ENCODE data around the gene TVP23B. TPM values are rescaled to one million over a fixed set of nuclear protein-coding genes. Genes with fewer than 3 reads are reported as not detected.
"Not testable (repeated sequence)": the region's sequence is repeated elsewhere in the genome, so short reads cannot be mapped to it uniquely, and the experiment has no call there.

The TVP23B gene
- polyA plus RNA-seq, 1 of the 3 experiments (the other 2 are of a cell fraction), result 22.9 TPM

GRCh38 chr17:18770572-18770971 lies 10.4 kb upstream of the TVP23B start:
- H3K4me3 ChIP-seq (ENCODE audit: low read depth in 2 of 2, low read length in 1 of 2); H3K27ac ChIP-seq (ENCODE audit: low read depth in 2 of 2, low read length in 1 of 2); H3K9me3 ChIP-seq; H3K4me1 ChIP-seq (ENCODE audit: control insufficient read depth in 1 of 2, insufficient read depth in 2 of 2, low read depth in 1 of 2, low read length in 1 of 2); H3K9me2 ChIP-seq; H3K9ac ChIP-seq; H3K79me2 ChIP-seq (ENCODE audit: insufficient read depth); H4K20me1 ChIP-seq (ENCODE audit: insufficient read depth); H3F3A ChIP-seq (replicated peaks; ENCODE audit: insufficient read depth); H3K36me3 ChIP-seq (replicated peaks in 1 of 2; ENCODE audit: control insufficient read depth in 1 of 2, insufficient read depth in 2 of 2, low read length in 1 of 2); POLR2A ChIA-PET; CTCF ChIA-PET; H3K4me2 ChIP-seq; H3K27me3 ChIP-seq (ENCODE audit: insufficient read depth); H2AFZ ChIP-seq (ENCODE audit: low read depth); DNase-seq: not testable (repeated sequence)
- WGBS (ENCODE audit: low lambda C conversion rate), result 80% methylated on average over 3 of the region's 4 CpGs

- H3K4me1 ChIP-seq (ENCODE audit: control insufficient read depth in 1 of 2, insufficient read depth in 2 of 2, low read depth in 1 of 2, low read length in 1 of 2); H4K20me1 ChIP-seq (ENCODE audit: insufficient read depth); H3K27me3 ChIP-seq (ENCODE audit: insufficient read depth); H3K79me2 ChIP-seq (ENCODE audit: insufficient read depth); CTCF ChIA-PET; POLR2A ChIA-PET; H3K27ac ChIP-seq (ENCODE audit: low read depth in 2 of 2, low read length in 1 of 2); H3K9me2 ChIP-seq; H2AFZ ChIP-seq (ENCODE audit: low read depth); DNase-seq; H3K9me3 ChIP-seq; H3K9ac ChIP-seq; H3F3A ChIP-seq (replicated peaks; ENCODE audit: insufficient read depth); H3K4me3 ChIP-seq (ENCODE audit: low read depth in 2 of 2, low read length in 1 of 2); H3K36me3 ChIP-seq (replicated peaks in 1 of 2; ENCODE audit: control insufficient read depth in 1 of 2, insufficient read depth in 2 of 2, low read length in 1 of 2); H3K4me2 ChIP-seq: not testable (repeated sequence)
- 77% methylated on average over 4 of the region's 4 CpGs for WGBS (ENCODE audit: low lambda C conversion rate)
These were observed 9.9 kb upstream of the TVP23B start for GRCh38 chr17:18771066-18771465.

GRCh38 chr17:18772471-18772870 lies 8.5 kb upstream of the TVP23B start:
- Histone ChIP-seq H3K9me2 (no peaks in the 10 kb centered on the region), H3K9ac (no peak overlapping the region), H3K4me3 (ENCODE audit: low read depth in 2 of 2, low read length in 1 of 2) (no peak overlapping the region), H3K4me2 (no peak overlapping the region), H3K4me1 (ENCODE audit: control insufficient read depth in 1 of 2, insufficient read depth in 2 of 2, low read depth in 1 of 2, low read length in 1 of 2) (no peaks in the 10 kb centered on the region), H3K27ac (ENCODE audit: low read depth in 2 of 2, low read length in 1 of 2) (no peak overlapping the region), H3K36me3 (replicated peaks in 1 of 2; ENCODE audit: control insufficient read depth in 1 of 2, insufficient read depth in 2 of 2, low read length in 1 of 2) (no peaks in the 10 kb centered on the region), H3K79me2 (ENCODE audit: insufficient read depth) (no peaks in the 10 kb centered on the region), H2AFZ (ENCODE audit: low read depth) (no peak overlapping the region), H3K27me3 (ENCODE audit: insufficient read depth) (no peaks in the 10 kb centered on the region), H4K20me1 (ENCODE audit: insufficient read depth) (no peaks in the 10 kb centered on the region), H3K9me3 (no peaks in the 10 kb centered on the region), H3F3A (replicated peaks; ENCODE audit: insufficient read depth) (no peaks in the 10 kb centered on the region)
- 61% methylated on average over 7 of the region's 7 CpGs for WGBS (ENCODE audit: low lambda C conversion rate)
- CTCF ChIA-PET, result no interaction called here
- POLR2A ChIA-PET, result no interaction called here
- no peak for DNase-seq
- no peak for TF ChIP-seq MXI1 (IDR thresholded peaks at IDR 0.05; ENCODE audit: low read depth, low read length)
- no peak for TF ChIP-seq FOXJ3 (CRISPR knock-in tag; IDR thresholded peaks at IDR 0.05)
- no peak for TF ChIP-seq EZH2phosphoT487 (IDR thresholded peaks at IDR 0.05; ENCODE audit: borderline replicate concordance, low read depth)
- no peak for TF ChIP-seq SIN3A (IDR thresholded peaks at IDR 0.05; ENCODE audit: borderline replicate concordance, low read depth, low read length)
- no peak for TF ChIP-seq CHD2 (IDR thresholded peaks at IDR 0.05; ENCODE audit: low read length, partially characterized antibody)
- no peak for TF ChIP-seq SMC3 (IDR thresholded peaks at IDR 0.05; ENCODE audit: low read depth, low read length)
- no peak for TF ChIP-seq USF1 (IDR thresholded peaks at IDR 0.05; ENCODE audit: borderline replicate concordance, low read depth)
- no peak for TF ChIP-seq ZBTB33 (IDR thresholded peaks at IDR 0.05; ENCODE audit: borderline replicate concordance, low read depth)
- TF ChIP-seq REST (IDR thresholded peaks at IDR 0.05; ENCODE audit: low read depth, low read length), result no peak
- TF ChIP-seq NFIC (IDR thresholded peaks at IDR 0.05; ENCODE audit: borderline replicate concordance), result no peak
- TF ChIP-seq ELF1 (IDR thresholded peaks at IDR 0.05), result no peak
- no peak for TF ChIP-seq FOSL2 (IDR thresholded peaks at IDR 0.05; ENCODE audit: borderline replicate concordance, low read depth)
- no peak for TF ChIP-seq TCF12 (IDR thresholded peaks at IDR 0.05)
- TF ChIP-seq GABPA (IDR thresholded peaks at IDR 0.05; ENCODE audit: low read depth), result no peak
- TF ChIP-seq RCOR1 (IDR thresholded peaks at IDR 0.05; ENCODE audit: low read length), result no peak
- TF ChIP-seq PBX3 (IDR thresholded peaks at IDR 0.05), result no peak
- TF ChIP-seq NRF1 (IDR thresholded peaks at IDR 0.05; ENCODE audit: low read depth, low read length), result no peak
